HG03558 (cell line): ENCODE measurements around the gene TSHR.
A peak's percentile ranks its signal among the peaks of the same experiment; 100 is the strongest.
"Not testable (repeated sequence)": the region's sequence is repeated elsewhere in the genome, so short reads cannot be mapped to it uniquely, and the experiment has no call there.

ENCODE experiments used
- ATAC-seq: cut with Tn5 transposase; IDR thresholded peaks from one replicate; pipeline ENCODE4 v1.9.1; 2021; ENCODE audit warnings: moderate number of reproducible peaks; ENCODE audit not compliant: unreplicated experiment; ENCODE audit errors: extremely low read depth

Gene TSHR

GRCh38 chr14:81062380-81062779, 107.0 kb downstream of the TSHR start:
- ATAC-seq: no peak

GRCh38 chr14:81062816-81063215, 107.4 kb downstream of the TSHR start:
- ATAC-seq: no peak

DNA sequence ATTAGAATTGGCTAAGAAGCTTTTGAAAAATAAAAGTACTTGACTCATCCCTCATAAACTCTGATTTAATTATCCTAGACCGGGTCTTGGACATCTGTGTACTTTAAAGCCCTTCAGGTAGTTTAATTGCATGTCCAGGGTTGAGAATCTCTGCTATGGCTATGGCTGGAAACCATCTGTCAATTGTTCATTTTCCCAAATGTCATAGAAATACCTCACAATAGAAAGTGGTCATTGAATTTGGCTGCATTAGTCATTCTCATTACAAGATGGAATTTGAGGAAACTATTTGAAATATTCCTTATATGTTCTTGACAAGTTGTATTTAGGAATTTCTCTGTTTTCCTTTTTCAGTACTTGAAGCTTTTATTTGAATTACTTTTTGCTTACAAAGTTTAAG, 111.3 kb downstream of the TSHR start:
- no peak for ATAC-seq

GRCh38 chr14:81067156-81067555, 111.7 kb downstream of the TSHR start:
- no peak for ATAC-seq

GRCh38 chr14:81068176-81068782, 112.9 kb downstream of the TSHR start:
- ATAC-seq: no peak

- ATAC-seq: no peak
Measured at GRCh38 chr14:81070511-81070910, 115.1 kb downstream of the TSHR start.

DNA sequence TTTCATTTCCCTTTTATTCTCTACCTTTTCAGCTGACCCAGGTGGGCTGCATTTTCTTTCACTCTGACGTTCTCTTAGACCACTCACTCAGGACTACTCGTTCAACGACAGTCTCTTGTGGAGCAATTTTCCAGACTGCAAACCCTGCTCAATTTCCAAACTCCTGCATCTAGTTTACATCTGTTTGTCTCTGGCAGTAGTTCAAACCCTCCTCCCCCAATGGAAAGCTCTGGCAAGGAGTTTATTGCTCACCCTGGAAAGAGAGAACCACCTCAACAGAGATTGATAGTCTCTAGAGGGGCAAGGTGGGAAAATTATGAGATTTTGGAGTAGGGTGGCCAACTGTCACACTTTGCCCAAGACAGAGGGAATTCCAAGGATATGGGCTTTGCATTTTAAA, 130.2 kb downstream of the TSHR start:
- no peak for ATAC-seq

DNA sequence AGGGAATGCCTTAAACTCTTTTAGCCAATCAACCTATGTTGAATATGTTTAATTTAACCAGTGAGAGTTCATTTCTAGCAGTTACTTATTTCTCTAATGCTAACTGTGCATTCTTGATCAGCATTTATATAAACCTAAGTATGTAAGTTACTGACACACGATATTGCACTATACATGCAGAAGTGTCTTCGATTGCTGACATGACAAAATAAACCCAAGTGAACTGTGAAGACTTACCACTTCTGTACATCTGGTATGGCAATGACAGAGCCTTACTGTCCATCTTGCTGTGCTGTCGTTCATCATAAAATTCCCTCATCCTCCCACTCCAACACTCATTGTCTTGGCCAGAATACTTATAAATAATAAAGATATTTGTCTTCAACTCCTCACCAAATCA, 131.8 kb downstream of the TSHR start:
- ATAC-seq: no peak

DNA sequence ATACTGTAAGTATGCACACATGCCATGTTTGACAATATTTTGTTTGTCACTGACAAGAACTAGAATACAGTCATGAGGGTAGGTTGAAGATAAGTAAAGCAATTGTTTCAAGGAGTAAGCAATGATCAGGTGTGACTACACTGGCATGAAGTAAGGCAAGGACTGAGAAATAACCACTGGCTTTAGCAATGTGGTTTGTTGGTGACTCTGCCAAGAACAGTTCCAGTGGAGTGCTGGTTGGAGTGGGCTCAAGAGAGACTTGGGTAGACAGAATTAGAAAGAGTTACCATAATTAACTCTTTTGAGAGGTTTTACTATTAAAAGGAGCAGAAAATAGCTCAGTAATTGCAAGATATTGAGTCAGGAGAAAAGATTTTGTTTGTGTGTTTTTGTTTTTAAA, 135.7 kb downstream of the TSHR start:
- ATAC-seq: no peak

DNA sequence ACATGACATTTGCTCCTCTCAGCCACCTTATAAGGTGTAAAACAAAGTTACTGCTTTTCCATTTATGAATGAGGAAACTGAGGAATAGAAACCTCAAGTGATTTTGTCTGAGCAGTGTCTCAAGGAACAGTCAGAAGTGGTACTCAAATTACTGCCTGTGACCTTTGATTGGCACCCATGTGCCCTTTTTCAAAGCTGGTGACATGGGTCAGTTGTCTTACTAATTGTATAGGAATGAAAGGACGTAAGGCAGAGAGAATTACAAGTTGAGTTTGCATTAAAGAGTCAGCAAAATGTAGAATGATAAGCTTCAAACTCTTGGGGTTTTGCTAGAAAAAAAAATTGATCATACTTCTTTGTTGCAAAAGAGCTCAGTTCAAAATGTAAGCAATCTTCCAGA, 136.2 kb downstream of the TSHR start:
- no peak for ATAC-seq

DNA sequence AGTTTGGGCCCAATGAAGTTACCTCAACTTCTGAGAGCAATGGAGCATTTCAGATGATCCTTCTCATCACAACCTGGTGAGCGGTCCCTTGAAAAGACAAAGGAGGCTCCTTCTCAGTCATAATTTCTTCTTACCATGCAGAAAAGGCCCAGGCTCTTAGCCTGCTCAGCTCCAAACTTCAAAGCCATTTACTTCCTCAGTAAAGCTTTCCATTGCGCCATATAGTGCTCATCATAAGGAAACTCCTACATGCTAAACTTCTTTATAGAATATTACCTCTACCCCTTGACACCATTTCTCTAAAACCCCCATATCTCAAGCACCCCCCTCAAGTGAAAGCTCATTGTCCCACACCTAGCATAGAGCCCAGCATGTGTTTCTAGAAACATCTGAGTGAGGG, 138.2 kb downstream of the TSHR start:
- ATAC-seq: no peak

DNA sequence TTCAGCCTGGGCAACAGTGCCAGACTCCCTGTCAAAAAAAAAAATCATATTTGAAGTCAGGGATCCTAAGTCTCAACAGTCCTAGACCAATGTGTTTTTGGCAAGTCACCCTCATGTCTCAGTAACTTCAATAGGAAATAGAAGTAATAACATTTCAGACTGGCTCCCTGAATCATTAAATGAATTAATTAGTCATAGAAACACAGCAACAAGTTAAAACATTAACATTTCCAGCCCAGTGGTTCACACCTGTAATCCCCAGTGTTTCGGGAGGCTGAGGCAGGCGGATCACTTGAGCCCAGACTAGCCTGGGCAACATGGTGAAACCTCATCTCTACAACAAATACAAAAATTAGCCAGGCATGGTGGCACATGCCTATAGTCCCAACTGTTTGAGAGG, 140.1 kb downstream of the TSHR start:
- ATAC-seq: no peak

- no peak for ATAC-seq
Measured at GRCh38 chr14:81096656-81097055, 141.2 kb downstream of the TSHR start.

DNA sequence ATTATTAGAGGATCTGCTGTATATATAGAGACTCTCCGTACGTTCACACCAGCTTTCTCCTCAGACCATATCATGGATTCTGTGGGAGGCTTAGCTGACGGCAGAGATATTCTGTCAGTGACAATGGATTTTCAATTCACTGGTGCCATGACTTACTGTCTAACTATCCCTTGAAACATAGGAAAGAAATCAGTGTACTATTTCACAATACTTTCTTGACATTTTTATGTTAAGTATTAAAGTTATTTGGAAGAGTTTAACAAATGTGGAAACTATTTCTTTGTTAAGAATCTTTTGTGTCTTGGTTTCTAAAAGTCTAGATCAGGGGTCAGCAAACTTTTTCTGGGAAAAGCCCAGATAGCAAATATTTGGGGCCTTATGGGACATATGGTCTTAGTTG, 146.8 kb downstream of the TSHR start:
- no peak for ATAC-seq

GRCh38 chr14:81103443-81103842, 148.0 kb downstream of the TSHR start:
- ATAC-seq: no peak

DNA sequence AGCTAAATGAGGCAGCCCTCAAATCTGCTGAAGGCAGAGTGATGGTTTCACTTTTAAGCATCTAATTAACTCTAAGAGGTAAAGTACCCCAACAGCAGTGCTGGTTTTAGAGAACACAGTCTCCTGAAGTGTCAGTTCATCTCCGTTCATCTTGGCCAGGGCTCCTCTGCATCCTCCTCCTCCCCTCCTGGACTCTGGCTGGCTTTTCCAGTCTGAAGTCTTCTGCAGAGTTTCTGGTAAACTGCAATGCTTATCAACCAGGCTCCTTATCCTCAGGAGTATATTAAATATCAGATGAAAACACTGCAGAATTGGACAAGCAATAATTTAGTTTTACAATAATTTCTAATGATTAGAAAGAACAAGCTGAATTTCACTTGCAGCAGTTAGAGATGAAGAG, 150.0 kb downstream of the TSHR start:
- no peak for ATAC-seq

GRCh38 chr14:81105961-81106360, 150.5 kb downstream of the TSHR start:
- ATAC-seq: no peak

DNA sequence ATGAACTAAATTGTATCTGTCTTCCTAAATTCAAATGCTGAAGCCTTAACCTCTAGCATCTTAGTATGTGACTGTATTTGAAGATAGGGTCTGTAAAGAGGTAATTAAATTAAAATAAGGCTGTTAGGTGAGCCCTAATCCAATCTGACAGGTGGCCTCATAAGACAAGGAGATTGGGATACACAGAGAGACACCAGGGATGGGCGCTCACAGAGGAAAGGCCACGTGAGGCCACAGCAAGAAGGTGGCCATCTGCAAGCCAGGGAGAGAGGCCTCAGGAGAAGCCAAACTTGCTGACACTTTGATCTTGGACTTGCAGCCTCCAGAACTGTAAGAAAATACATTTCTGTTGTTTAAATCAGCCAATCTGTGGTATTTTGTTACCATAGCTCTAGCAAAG, 154.8 kb downstream of the TSHR start:
- no peak for ATAC-seq

DNA sequence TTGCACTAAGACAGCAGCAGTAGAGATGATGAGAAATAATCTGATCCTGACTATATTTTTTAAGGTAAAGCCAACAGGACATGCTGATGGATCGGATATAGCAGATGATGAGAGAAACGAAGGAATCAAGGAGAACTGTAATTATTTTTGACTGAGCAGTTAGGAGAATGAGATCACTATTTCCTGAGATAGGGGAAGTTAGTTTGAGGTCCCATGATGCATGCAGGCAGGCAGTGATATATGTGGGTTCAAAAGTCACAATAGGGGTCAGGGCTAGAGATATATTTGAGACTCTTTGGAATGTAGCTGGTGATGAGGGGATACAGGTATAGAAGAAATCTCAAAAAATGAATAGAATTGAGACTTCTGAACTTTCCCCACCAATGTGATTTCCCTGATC, 157.8 kb downstream of the TSHR start:
- no peak for ATAC-seq

DNA sequence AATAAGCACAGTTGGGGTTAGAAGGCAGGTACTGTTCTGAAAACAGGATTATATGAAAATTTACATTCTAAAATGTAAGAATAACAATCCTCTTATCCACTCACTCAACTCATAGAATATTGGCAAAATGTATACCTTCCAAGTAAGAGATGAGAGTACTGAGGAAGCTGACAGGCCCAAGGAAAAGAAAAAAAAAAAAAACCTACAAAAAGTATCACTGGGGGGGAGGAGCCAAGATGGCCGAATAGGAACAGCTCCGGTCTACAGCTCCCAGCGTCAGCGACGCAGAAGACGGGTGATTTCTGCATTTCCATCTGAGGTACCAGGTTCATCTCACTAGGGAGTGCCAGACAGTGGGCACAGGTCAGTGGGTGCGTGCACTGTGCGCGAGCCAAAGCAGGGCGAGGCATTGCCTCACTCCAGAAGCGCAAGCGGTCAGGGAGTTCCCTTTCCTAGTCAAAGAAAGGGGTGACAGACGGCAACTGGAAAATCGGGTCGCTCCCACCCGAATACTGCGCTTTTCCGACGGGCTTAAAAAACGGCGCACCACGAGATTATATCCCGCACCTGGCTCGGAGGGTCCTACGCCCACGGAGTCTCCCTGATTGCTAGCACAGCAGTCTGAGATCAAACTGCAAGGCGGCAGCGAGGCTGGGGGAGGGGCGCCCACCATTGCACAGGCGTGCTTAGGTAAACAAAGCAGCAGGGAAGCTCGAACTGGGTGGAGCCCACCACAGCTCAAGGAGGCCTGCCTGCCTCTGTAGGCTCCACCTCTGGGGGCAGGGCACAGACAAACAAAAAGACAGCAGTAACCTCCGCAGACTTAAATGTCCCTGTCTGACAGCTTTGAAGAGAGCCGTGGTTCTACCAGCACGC, 158.8 kb downstream of the TSHR start:
- ATAC-seq: not testable (repeated sequence)

DNA sequence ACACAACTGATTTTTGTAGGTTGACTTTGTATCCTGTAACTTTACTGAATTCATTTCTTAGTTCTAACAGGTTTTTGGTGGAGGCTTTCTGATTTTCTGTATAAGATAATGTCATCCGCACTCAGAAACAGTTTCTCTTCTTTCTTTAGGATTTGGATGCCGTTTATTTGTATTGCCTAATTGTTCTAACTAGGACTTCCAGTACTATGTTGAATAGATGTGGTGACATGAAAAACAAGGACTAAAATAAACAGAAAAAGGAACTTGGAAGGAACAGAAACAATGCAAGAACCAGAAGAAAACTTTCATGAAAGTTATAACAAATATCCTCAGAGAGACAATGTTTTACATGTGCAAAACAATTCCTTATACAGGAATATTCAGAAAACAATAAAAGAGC, 165.1 kb downstream of the TSHR start:
- no peak for ATAC-seq

GRCh38 chr14:81122326-81122725, 166.9 kb downstream of the TSHR start:
- ATAC-seq: peak; percentile 100
